Suprapubic skin (tissue), 4 donors: Measurements from ENCODE around the gene USP40. TPM values are rescaled to one million over a fixed set of nuclear protein-coding genes. Genes with fewer than 3 reads are reported as not detected.

ENCODE experiments used
- DNase-seq, 2 donors: peaks; one replicate each; pipeline ENCODE4 v3.0.0-alpha.2; 2019; ENCODE audit warnings: low spot score in 2 of 2
- H3K27ac ChIP-seq: fragments of 200-600 bp; sonication (generic); one replicate; pipeline ENCODE4 v1.5.1; 2019
- H3K27me3 ChIP-seq: fragments of 200-600 bp; sonication (generic); one replicate; pipeline ENCODE4 v1.5.1; 2019
- H3K36me3 ChIP-seq: fragments of 200-600 bp; sonication (generic); one replicate; pipeline ENCODE4 v1.5.1; 2019
- H3K4me1 ChIP-seq: fragments of 200-600 bp; sonication (generic); one replicate; pipeline ENCODE4 v1.5.1; 2019
- H3K4me3 ChIP-seq: fragments of 200-600 bp; sonication (generic); one replicate; pipeline ENCODE4 v1.5.1; 2019; ENCODE audit warnings: mild to moderate bottlenecking
- H3K9me3 ChIP-seq: fragments of 200-600 bp; sonication (generic); one replicate; pipeline ENCODE4 v1.5.1; 2019
- CTCF ChIP-seq, 2 donors: fragments of 200-600 bp in 1 of 2; fragments of 450-650 bp in 1 of 2; sonication (generic) in 1 of 2; IDR thresholded peaks; one replicate each; pipeline ENCODE4 v1.5.1; 2016 to 2019; ENCODE audit warnings: antibody characterized with exemption in 2 of 2, mild to moderate bottlenecking in 1 of 2, moderate library complexity in 1 of 2
- EP300 ChIP-seq: sonication (generic); formaldehyde crosslinking; IDR thresholded peaks from one replicate; pipeline ENCODE4 v1.6.1; 2017; ENCODE audit warnings: antibody characterized with exemption
- POLR2A ChIP-seq, 2 donors: fragments of 450-650 bp; IDR thresholded peaks; one replicate each; pipeline ENCODE4 v1.6.1; 2017; ENCODE audit warnings: antibody characterized with exemption in 2 of 2, mild to moderate bottlenecking in 2 of 2, moderate library complexity in 2 of 2
- POLR2AphosphoS5 ChIP-seq, 3 donors: sonication (generic); formaldehyde crosslinking; IDR thresholded peaks; one replicate each; pipeline ENCODE4 v1.6.1; 2017; ENCODE audit warnings: antibody characterized with exemption in 3 of 3
- WGBS: methylation state at CpG from one replicate; pipeline ENCODE4 v1.1.5; 2018; 5-methylcytosine and 5-hydroxymethylcytosine counted together
- total RNA-seq, 4 donors: library from RNA; depleted of rRNA; stranded (reverse); fragments of >200 nt; gene quantifications; one replicate each; pipeline ENCODE4 v1.1.0, GENCODE V29; 2016

The USP40 gene
- total RNA-seq, 4 donors from 2014 or later, result 16.2 to 125 (median 40.1) TPM

- H3K4me1 ChIP-seq, result no peaks in the 10 kb centered on the region
- TF ChIP-seq POLR2A (IDR thresholded peaks at IDR 0.05), result no peak
- TF ChIP-seq EP300, result no peak
- TF ChIP-seq CTCF (IDR thresholded peaks at IDR 0.05), result no peak
- TF ChIP-seq POLR2AphosphoS5 (IDR thresholded peaks at IDR 0.05), result no peak
- no peaks in the 10 kb centered on the region for H3K27me3 ChIP-seq
- H3K36me3 ChIP-seq, result peaks cover 50% of the 10 kb centered on the region
- H3K4me3 ChIP-seq, result no peak overlapping the region
- no peak overlapping the region for H3K27ac ChIP-seq
- H3K9me3 ChIP-seq, result no peaks in the 10 kb centered on the region
- peak; percentile 35 to 40 for DNase-seq
- WGBS, result 97% methylated on average over 9 of the region's 15 CpGs
Observed at GRCh38 chr2:233447506-233448219, 118.9 kb downstream of the USP40 start.

GRCh38 chr2:233446606-233447305 is 119.8 kb downstream of the USP40 start:
- H3K27me3 ChIP-seq, result no peaks in the 10 kb centered on the region
- H3K36me3 ChIP-seq, result peaks cover 42% of the 10 kb centered on the region
- H3K4me3 ChIP-seq, result no peak overlapping the region
- WGBS, result 93% methylated on average over 33 of the region's 37 CpGs
- TF ChIP-seq EP300 (no peak), POLR2A (IDR thresholded peaks at IDR 0.05) (no peak), CTCF (IDR thresholded peaks at IDR 0.05) (no peak), POLR2AphosphoS5 (IDR thresholded peaks at IDR 0.05) (no peak)
- H3K4me1 ChIP-seq, result no peaks in the 10 kb centered on the region
- peak; percentile 44 to 67 for DNase-seq
- H3K9me3 ChIP-seq, result no peaks in the 10 kb centered on the region
- H3K27ac ChIP-seq, result no peak overlapping the region

GRCh38 chr2:233446121-233446520 is 120.5 kb downstream of the USP40 start:
- Histone ChIP-seq H3K9me3 (no peaks in the 10 kb centered on the region), H3K4me1 (no peaks in the 10 kb centered on the region), H3K27ac (no peak overlapping the region), H3K36me3 (peaks cover 42% of the 10 kb centered on the region), H3K4me3 (no peak overlapping the region), H3K27me3 (no peaks in the 10 kb centered on the region)
- 80% methylated on average over 1 of the region's 1 CpG for WGBS
- peak; percentile 13 to 44 for DNase-seq
- no peak for TF ChIP-seq POLR2AphosphoS5 (IDR thresholded peaks at IDR 0.05)
- no peak for TF ChIP-seq EP300
- TF ChIP-seq CTCF (IDR thresholded peaks at IDR 0.05), result no peak
- TF ChIP-seq POLR2A (IDR thresholded peaks at IDR 0.05), result no peak

GRCh38 chr2:233445152-233445830 is 121.3 kb downstream of the USP40 start:
- 96% methylated on average over 11 of the region's 18 CpGs for WGBS
- Histone ChIP-seq H3K36me3 (peaks cover 37% of the 10 kb centered on the region), H3K27me3 (no peaks in the 10 kb centered on the region), H3K9me3 (no peaks in the 10 kb centered on the region), H3K4me3 (no peak overlapping the region), H3K4me1 (no peaks in the 10 kb centered on the region), H3K27ac (no peak overlapping the region)
- TF ChIP-seq EP300 (no peak), POLR2A (IDR thresholded peaks at IDR 0.05) (no peak), CTCF (IDR thresholded peaks at IDR 0.05) (no peak), POLR2AphosphoS5 (IDR thresholded peaks at IDR 0.05) (no peak)
- peak; percentile 30 to 48 for DNase-seq

- Histone ChIP-seq H3K4me3 (no peak overlapping the region), H3K9me3 (no peaks in the 10 kb centered on the region), H3K27ac (no peak overlapping the region), H3K27me3 (no peaks in the 10 kb centered on the region), H3K36me3 (peaks cover 29% of the 10 kb centered on the region), H3K4me1 (no peaks in the 10 kb centered on the region)
- 99% methylated on average over 11 of the region's 11 CpGs for WGBS
- TF ChIP-seq POLR2AphosphoS5 (IDR thresholded peaks at IDR 0.05) (no peak), POLR2A (IDR thresholded peaks at IDR 0.05) (no peak), CTCF (IDR thresholded peaks at IDR 0.05) (no peak), EP300 (no peak)
- peak; percentile 48 to 60 for DNase-seq
Observed at GRCh38 chr2:233444501-233444900, 122.1 kb downstream of the USP40 start.
